ENCODE measurements around the gene RNF103.

DNA sequence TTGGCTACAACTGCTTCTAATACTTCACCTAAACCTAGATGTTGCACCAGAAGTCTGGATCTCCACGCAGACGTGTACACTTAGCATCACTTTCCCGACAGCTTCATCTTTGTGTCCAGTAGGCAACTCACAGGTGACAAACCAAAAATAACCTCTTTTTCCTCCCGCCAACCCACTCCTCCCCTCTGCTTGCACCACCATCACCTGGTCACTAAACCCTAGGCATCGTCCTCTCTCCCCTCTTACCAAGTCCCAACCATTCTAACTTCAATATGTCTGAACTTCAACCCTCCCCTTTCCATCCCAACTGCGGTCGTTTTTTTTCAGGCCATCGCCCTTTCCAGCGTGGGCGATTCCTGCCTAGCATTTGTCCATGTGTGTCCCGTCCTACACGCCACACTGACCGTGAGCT lies 60.0 kb downstream of the RNF103 start:
- TF ChIP-seq, protein P1, sequence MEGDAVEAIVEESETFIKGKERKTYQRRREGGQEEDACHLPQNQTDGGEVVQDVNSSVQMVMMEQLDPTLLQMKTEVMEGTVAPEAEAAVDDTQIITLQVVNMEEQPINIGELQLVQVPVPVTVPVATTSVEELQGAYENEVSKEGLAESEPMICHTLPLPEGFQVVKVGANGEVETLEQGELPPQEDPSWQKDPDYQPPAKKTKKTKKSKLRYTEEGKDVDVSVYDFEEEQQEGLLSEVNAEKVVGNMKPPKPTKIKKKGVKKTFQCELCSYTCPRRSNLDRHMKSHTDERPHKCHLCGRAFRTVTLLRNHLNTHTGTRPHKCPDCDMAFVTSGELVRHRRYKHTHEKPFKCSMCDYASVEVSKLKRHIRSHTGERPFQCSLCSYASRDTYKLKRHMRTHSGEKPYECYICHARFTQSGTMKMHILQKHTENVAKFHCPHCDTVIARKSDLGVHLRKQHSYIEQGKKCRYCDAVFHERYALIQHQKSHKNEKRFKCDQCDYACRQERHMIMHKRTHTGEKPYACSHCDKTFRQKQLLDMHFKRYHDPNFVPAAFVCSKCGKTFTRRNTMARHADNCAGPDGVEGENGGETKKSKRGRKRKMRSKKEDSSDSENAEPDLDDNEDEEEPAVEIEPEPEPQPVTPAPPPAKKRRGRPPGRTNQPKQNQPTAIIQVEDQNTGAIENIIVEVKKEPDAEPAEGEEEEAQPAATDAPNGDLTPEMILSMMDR (IDR thresholded peaks at IDR 0.05; ENCODE audit: low read length), result no peak
- TF ChIP-seq EZH2 (optimal IDR thresholded peaks at IDR 0.05; ENCODE audit: low read depth, low read length), result no peak
- TF ChIP-seq EZH2phosphoT487 (IDR thresholded peaks at IDR 0.05; ENCODE audit: low read length), result no peak
